ENCODE measurements around the gene DDIT3.
"Not testable (repeated sequence)": the region's sequence is repeated elsewhere in the genome, so short reads cannot be mapped to it uniquely, and the experiment has no call there.

DNA sequence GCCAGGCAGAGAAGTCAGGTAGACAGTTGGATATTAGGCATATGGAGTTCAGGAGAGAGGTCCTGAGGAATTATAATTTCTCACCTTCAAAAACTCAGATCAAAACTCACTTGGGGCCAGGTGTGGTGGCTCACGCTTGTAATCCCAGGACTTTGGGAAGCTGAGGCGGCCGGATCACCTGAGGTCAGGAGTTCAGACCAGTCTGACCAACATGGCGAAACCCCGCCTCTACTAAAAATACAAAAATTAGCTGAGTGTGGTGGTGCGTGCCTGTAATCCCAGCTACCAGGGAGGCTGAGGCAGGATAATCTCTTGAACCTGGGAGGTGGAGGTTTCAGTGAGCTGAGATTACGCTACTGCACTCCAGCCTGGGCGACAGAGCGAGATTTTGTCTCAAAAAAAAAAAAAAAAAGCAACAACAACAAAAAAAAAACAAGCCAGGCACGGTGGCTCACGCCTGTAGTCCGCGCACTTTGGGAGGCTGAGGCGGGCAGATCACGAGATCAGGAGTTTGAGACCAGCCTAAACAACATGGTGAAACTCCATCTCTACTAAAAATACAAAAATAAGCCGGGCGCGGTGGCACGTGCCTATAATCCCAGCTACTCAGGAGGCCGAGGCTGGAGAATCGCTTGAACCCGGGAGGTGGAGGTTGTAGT is 17.9 kb downstream of the DDIT3 start:
- TF ChIP-seq, protein P1, sequence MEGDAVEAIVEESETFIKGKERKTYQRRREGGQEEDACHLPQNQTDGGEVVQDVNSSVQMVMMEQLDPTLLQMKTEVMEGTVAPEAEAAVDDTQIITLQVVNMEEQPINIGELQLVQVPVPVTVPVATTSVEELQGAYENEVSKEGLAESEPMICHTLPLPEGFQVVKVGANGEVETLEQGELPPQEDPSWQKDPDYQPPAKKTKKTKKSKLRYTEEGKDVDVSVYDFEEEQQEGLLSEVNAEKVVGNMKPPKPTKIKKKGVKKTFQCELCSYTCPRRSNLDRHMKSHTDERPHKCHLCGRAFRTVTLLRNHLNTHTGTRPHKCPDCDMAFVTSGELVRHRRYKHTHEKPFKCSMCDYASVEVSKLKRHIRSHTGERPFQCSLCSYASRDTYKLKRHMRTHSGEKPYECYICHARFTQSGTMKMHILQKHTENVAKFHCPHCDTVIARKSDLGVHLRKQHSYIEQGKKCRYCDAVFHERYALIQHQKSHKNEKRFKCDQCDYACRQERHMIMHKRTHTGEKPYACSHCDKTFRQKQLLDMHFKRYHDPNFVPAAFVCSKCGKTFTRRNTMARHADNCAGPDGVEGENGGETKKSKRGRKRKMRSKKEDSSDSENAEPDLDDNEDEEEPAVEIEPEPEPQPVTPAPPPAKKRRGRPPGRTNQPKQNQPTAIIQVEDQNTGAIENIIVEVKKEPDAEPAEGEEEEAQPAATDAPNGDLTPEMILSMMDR (conservative IDR thresholded peaks at IDR 0.05 in 1 of 2, IDR thresholded peaks at IDR 0.05 in 1 of 2; ENCODE audit: extremely low read depth in 1 of 2, insufficient read depth in 1 of 2, low read depth in 1 of 2, low read length in 2 of 2), result not testable (repeated sequence)
- TF ChIP-seq EZH2 (IDR thresholded peaks at IDR 0.05; ENCODE audit: borderline replicate concordance, low read length), result not testable (repeated sequence)
